HG03135 (cell line): ENCODE measurements around the gene TRIP12.
A peak's percentile ranks its signal among the peaks of the same experiment; 100 is the strongest.
"Not testable (repeated sequence)": the region's sequence is repeated elsewhere in the genome, so short reads cannot be mapped to it uniquely, and the experiment has no call there.

ENCODE experiments used
- ATAC-seq: cut with Tn5 transposase; IDR thresholded peaks from one replicate; pipeline ENCODE4 v1.9.1; 2021; ENCODE audit warnings: mild to moderate bottlenecking, moderate library complexity; ENCODE audit not compliant: unreplicated experiment

Gene TRIP12

DNA sequence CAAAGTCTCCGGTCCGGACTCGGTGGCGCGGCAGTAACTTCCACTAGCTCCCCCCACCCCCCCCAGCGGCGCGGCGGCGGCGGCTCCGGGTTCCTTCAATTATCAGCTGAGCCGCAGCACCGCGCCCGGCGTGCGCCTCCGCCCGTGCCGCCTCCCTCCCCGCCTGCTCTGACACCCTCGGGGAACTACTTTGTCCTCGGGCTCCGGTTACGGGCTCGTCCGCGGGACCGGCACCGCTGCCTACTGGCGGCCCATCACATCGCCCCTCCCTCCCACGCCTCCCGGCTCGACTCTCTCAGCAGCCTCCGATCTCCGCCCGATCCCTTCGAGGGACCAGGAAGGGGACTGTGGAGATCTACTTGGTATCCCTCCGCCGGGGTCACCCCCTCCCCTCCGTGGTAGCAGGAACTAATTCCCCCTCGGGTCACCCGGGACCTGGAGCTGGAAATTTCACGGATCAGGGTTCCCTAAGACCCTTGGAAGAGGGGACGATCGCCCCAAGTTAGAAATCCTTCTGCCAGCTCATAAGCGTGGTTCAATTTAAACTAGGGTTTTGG is at the start of gene TRIP12:
TSS of gene TRIP12 (minus strand) at position 118 of the 557 bp plus-strand sequence. CDS start 41,930 bp downstream, outside the sequence.
- peak; percentile 62 for ATAC-seq

DNA sequence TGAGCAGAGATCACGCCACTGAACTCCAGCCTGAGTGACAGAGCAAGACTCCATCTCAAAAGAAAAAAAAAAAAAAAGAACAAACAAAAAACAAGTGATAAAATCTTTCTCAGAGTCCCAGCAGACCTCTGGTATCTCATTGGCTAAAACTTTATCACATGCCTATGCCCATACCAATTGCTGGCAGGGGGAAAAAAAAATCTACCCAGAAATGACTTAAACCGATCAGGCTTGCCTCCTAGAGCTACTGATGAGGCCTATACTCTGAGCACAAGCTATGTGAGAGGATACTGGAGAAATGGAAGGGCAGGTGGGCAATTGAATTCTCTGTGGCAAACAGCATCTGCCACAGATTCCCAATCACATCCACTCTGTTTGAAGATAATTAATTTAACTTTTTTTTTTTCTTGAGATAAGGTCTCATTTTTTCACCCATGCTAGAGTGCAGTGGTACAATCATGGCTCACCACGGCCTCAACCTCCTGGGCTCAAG is 49.5 kb upstream of the TRIP12 start:
- no peak for ATAC-seq

DNA sequence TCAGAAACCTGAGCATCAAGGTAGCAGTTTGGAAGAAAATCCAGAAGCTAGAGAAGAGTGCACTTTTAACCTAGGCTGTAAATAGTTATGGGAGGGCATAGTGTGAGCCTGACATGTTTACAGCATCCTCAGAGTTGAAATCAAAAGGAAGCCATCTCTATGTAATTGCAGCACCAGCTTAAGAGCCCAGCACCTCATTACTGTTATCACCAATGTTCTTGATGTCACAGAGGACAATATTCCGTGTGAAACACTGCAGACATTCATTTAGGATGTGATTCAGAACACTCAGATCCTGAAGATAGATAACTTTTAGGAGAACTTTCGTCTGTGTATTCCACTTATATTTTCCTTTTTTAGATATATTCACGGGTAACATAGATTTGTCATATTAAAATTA is 48.6 kb upstream of the TRIP12 start:
- ATAC-seq = no peak

DNA sequence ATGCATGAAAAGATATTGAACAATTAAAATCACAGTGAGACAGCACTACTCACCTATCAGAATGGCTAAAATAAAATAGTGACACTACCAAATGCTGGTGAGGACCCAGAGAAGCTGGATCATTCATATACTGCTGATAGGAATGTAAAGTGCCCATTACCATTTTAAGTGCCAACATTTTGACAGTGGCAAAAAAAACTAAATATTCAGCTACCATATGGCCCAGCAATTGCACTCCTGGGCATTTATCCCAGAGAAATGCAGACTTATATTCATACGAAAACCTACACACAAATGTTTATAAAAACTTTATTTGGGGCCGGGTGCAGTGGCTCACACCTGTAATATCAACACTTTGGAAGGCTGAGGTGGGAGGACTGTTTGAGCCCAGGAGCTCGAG is 48.1 kb upstream of the TRIP12 start:
- no peak for ATAC-seq

DNA sequence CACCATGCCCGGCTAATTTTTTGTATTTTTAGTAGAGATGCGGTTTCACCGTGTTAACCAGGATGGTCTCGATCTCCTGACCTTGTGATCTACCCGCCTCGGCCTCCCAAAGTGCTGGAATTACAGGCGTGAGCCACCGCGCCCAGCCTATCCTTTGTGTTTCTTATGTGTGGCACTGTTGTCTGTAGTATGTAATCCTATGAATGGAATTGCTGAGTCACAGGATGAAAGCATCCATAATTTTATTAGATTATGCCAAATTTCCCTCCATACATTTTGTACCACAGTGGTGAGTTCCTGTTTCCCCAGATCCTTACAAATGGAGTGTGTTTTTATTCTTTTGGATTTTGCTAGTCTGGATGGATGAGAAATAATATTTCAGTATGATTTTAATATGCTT is 41.8 kb upstream of the TRIP12 start:
- not testable (repeated sequence) for ATAC-seq

DNA sequence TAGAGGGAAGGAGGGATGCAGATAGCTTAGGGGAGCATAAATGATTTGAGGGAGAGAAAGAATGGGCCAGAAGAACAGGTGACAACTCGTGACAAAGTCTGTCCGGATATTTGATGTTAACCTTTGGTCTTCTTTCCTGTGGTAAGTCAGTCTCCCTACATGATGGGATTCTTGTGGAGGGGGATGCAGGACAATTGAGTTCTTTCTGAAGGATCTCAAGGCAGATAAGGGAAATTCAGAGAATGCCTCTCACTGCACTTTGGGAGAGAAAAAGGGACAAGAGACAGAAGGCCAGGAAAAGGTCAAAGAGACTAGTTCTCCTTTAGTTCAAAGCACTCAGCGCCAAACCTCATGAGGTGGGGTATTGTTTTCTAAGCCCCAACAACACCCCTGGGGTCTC is 34.7 kb upstream of the TRIP12 start:
- ATAC-seq = no peak

DNA sequence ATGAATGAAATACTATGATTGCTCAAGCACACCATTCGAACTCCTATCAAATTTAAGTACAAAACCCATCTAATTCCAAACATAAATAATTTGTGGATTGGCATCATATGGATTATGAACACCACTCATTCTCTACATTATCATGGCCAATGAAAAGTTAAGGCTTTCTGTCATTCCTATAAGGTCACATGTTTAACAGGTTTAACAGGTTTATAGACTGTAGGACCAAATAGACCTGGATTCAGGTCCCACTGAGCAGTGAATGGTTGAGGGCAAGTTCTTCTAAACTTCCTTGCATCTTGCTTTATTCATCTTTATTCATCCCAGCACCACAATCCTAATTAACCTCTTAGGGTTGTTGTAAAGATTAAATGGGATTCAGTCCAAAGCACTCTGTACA is 33.9 kb upstream of the TRIP12 start:
- ATAC-seq = no peak

DNA sequence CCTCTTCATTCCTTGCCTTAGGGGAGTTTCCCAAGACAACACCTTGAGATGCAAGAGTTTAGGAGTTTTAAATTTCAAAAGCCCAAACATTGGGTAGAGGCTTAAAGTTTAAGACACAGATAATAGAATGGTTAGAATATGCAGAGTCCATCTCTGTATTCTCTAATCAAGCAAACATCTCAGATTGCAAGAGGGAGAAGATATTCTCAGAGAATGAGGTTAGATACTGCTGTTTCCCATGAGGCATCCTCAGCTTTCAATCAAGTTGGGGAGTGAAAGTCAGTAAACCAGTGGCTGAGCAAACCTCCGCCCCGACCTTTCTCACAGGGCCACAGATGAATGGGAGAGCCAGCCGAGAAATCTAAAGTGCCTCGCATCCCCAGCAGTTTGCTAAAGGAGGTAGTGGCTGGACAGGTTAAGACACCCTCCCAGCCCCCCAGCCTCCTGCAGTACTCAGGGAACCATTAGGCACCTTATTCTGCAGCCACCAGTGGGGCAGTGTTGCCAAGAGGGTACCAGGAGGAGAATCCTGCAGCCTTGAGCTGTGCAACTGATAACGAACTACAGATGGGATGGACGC is 30.5 kb upstream of the TRIP12 start:
- no peak for ATAC-seq

DNA sequence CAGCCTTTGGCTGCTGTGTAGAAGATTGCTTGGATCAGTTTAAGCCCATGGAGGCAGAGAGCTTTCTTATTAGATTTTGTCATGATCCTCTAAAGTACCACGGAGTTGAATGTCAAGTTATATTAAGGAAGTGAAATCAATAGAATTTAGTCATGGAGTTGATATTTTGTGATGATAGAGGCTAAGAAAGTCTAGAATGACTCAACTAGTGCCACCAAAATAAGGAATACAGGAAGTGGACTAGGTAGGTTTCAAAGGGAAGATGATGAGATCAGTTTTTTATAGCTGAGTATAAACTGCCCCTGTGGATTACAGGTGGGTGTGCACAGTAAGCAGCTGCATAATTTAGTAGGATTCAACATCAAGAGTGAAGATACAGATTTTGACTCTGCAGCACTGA is 25.7 kb upstream of the TRIP12 start:
- ATAC-seq = no peak

DNA sequence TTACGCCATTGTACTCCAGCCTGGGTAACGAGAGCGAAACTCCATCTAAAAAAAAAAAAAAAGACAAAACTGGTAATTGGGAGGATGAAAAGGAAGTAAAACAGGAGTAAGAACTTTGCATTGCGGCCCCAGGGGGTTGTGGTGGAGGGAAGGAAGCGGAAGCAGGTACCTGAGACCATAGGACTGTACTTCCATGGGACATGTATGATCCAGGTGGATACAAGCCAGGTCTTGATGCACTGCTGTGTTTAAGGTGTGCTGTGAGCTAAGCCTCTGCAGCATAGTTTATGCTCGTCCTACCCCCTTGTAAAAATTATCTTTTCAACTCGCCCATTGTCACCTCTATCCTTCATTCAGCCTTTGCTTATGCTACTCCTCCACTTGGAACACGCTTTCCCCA is 24.2 kb upstream of the TRIP12 start:
- ATAC-seq = no peak

DNA sequence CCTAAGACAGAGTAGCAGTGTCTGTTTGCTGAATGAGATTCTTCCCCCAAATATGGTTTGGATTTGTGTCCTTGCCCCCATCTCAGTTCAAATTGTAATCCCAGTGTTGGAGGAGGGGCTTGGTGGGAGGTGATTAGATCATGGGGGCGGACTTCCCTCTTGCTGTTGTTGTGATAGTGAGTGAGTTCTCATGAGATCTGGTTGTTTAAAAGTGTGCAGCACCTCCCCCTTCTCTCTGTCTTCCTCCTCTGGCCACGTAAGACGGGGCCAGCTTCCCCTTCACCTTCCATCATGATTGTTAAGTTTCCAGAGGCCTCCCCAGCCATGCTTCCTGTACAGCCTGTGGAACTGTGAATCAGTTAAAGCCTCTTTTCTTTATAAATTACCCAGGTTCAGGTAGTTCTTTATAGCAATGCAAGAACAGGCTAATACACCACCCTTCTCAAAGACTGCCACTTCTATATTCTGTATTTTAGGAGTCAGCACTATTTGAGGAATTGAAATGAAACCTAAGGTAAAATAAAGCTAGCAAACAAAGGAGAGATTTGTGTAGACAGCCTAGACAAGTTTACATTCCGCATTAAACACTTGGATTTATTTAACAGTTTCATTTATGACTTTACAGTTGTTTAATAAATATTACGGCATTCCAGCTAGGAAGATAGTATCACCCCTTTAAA is 22.1 kb upstream of the TRIP12 start:
- ATAC-seq = no peak

DNA sequence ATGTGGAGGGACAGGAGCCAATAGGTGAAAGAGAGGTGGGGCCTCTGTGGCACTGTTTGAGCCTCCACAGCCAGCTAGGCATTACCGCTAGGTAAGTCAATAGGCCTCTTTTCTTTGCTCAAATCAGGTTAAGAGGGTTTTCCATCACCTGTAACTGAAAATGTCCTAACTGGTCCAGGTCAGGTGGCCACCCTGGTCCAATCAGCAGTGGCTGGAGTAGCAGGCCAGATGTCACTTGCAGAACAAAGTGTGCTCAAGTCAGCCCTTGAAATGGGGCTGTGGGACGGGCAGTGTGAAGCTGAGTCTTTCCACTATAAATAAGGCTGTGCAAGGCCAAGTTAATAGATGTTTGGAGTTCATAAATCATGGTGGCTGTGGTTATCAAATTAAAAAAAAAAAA is 21.4 kb upstream of the TRIP12 start:
- ATAC-seq = no peak

DNA sequence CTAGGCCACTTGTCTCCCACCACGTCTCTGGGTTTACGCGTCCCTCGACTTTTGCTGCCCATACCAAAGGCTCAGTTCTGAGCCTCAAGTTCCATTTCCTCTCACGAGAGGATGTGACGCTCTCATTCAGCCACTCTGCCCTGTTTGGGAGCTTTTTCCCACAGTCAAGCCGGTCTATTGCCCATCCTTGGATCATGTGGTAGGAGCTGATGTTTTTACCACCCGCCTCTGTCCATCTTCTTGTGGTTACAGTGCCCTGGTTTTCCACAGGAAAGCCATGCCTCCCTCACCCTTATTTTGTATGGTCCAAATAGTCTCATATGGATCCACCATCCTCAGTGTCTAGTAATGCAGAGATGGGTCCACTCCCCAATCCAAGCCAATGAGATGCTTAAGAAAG is 20.9 kb upstream of the TRIP12 start:
- no peak for ATAC-seq

DNA sequence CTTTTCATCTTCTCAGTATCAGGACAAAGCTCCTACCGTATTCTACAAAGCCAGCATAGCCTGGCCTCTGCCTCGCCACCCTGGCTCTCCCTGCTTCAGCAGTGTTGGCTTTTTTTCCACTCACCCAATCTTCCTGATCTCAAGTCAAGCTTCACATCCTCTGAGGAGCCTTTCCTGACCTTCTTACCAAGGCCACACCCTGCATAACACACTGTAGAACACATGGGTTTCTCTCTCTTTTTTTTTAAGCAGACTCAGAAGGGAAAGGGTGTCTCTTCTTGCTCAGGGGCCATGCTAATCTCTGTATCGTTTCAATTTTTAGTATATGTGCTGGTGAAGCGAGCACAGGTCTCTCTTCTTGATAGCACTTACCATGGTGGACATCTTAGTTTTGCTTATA is 15.7 kb upstream of the TRIP12 start:
- no peak for ATAC-seq

DNA sequence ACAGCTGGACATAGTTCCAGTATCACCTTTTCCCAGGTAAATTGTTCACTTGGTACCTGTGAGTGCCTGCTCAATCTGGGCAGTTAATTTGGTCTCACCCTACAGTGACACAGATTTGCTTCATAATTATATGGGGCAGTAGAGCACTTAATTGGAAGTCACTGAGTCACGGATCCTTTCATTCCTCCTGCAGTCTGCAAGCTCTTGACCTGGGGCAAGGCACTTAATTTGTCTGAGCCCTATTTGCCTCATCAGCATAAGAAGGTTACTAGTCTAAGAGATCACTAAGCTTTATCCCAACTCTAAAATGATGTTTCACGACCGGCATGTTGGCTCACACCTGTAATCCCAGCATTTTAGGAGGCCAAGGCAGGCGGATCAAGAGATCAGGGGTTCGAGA is 9.4 kb upstream of the TRIP12 start:
- ATAC-seq = no peak

DNA sequence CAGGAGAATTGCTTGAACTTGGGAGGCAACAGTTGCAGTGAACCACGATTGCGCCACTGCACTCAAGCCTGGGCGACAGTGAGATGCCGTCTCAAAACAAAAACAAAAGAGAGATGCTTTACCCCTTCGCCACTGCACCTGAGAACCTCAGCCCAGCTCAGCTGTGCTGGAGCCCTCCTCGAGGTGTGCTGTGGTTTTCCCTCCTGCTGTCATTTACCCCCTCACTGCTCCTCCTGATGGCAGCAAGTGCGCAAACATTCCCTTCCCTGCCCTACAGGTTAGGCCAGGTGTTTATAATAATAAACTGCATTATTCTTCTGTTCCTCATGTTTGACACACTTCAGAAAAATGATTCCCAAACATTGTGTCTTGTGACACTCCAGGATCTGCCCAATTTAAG is 8.8 kb upstream of the TRIP12 start:
- no peak for ATAC-seq

DNA sequence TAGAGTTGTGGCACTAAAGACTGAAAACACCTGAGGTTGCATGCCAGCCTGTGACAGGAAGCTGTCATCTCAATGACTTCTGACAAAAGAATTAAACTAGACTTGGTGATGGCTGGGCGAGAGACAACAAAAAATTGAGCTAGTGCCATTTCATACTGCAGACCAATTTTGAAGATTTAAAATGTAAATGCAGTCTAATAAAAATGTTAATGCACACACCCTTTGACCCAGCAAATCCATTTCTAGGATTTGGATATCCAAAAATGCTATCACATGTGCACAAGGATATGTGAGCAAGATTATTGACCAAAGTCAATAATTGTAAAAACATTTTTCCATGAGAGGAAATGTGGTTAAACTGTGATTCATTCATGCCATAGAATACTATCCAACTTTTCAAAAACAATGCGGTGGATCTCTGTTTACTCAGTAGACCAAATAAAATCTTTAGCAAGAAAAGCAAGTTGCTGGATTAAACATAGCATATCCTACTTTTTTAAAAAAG is 6.1 kb upstream of the TRIP12 start:
- no peak for ATAC-seq

DNA sequence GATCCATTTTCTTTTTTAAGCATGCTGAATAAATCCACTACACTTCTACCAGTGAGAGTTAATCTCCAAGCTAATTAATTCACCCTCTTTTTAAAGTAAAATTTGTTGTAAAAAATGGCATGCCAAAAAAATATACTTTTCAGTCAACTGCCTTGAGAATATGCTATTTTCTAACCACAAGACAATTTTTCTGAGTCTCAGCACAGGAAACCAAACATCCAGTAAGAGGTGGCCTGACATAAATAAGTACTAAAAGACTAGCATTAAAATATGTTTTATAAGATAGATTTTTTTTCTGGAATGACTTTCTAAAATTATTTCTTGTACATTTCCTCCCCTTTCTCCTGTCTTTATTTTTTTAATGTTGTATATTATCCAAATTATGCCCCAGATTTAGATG is 3.4 kb upstream of the TRIP12 start:
- no peak for ATAC-seq

DNA sequence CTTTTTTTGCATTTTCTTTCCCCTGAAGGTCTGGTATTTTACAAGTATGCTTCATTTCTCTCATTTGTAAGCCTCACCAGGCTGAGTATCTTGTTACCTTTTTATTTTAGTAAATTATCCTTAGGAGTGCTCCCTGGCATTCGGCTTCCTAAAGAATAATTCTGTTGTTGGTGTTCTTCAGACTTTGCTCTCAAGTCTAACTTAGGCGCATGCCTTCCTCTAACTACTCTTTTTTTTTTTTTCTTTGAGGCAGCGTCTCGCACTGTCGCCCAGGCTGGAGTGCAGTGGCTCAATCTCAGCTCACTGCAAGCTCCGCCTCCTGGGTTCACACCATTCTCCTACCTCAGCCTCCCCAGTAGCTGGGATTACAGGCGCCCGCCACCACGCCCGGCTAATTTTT is 2.7 kb upstream of the TRIP12 start:
- ATAC-seq = not testable (repeated sequence)

DNA sequence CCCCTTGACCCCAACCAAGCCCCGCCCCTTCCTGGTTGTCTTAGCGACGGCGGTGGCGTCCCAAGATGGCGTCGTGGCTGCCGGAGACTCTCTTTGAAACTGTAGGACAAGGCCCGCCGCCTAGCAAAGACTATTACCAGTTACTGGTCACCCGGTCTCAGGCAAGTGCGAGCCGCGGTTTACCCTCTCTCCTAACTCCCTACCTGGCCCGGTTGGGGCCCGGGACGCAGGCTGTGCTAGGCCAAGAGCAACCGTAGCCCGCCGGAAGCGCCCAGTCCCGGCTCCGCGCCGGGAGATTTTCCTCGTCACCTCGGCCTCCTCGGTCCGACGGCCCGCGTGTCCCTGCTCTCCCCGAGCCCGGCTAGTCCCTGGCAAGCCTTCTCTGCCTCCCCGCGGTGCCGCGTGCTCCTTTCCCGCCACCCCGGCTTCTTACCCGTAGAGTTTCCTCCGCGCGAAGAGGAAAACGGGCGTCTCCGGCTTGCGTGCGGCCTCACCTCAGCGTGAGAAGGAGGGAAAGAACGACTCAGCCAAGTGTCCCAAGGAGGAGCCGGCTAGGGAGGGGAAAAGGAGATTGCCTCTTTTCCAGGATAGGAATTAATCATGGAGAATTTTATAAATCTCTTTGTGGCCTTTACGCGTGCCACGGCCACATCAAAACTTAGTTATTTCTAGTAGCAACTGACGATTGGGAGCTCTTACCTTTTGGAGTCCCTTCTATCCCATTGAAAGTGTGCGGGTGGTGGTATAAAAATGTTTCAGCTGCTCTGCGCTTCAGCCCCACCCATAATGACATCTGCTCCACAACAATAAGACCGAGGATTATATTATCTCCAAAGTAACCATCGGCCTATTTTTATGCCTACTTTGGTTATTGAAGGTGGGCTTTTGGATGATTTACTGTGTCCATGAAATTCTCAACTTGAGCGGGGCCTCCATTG is 909 bp upstream of the TRIP12 start, which contains the start of gene FBXO36:
TSS of gene FBXO36 (plus strand) at position 55 of the 938 bp plus-strand sequence. CDS start at position 66, 11 bp downstream.
- ATAC-seq = peak; percentile 62
